HEK293 (cell line): Measurements from ENCODE around the gene EXD3.

Experiments used
- CTCF ChIA-PET: fragments of 350-600 bp; formaldehyde crosslinking; extraction: SDS; loops from one replicate; lab custom pipeline; 2021; ENCODE audit warnings: antibody characterized with exemption; lab: Yijun Ruan, JAX
- POLR2A ChIA-PET: fragments of 300-600 bp; formaldehyde crosslinking; extraction: SDS; loops from one replicate; lab custom pipeline; 2020; ENCODE audit warnings: antibody characterized with exemption, inconsistent platforms; lab: Yijun Ruan, JAX
- H3K27ac ChIP-seq: fragments of 200-500 bp; sonication (Bioruptor generic); 2 replicates; pipeline ENCODE4 v1.5.1; 2014; ENCODE audit warnings: low read depth, low read length, control low read depth, inconsistent platforms; ENCODE audit errors: extremely low read depth
- H3K36me3 ChIP-seq, 2 experiments: fragments of 200-500 bp in 1 of 2; sonication (Bioruptor generic) in 1 of 2; 1 replicate in 1 of 2; 2 replicates in 1 of 2; pipeline ENCODE4 v1.5.1; 2014 to 2017; ENCODE audit warnings: inconsistent platforms in 2 of 2, low read length in 2 of 2; ENCODE audit not compliant: control insufficient read depth in 2 of 2, insufficient read depth in 1 of 2
- H3K4me1 ChIP-seq: fragments of 200-500 bp; sonication (Bioruptor generic); 2 replicates; pipeline ENCODE4 v1.5.1; 2014; ENCODE audit warnings: mild to moderate bottlenecking, low read length, inconsistent platforms; ENCODE audit not compliant: control insufficient read depth, insufficient read depth
- H3K4me3 ChIP-seq: 2 replicates; pipeline ENCODE4 v1.5.1; 2011; ENCODE audit warnings: low read depth, mild to moderate bottlenecking, control low read depth, low read length, moderate library complexity
- H3K9me3 ChIP-seq: fragments of 200-500 bp; sonication (Bioruptor generic); 2 replicates; pipeline ENCODE4 v1.5.1; 2014; ENCODE audit warnings: low read depth, low read length, inconsistent platforms; ENCODE audit not compliant: control insufficient read depth, insufficient read depth
- EGR2 ChIP-seq: fragments of 450-650 bp; formaldehyde crosslinking; IDR thresholded peaks from 2 replicates; pipeline ENCODE4 v1.5.1; 2016; ENCODE audit warnings: low read depth, missing biosample characterization, missing genetic modification characterization
- GLIS1 ChIP-seq: fragments of 450-650 bp; formaldehyde crosslinking; IDR thresholded peaks from 2 replicates; pipeline ENCODE4 v1.5.1; 2016; ENCODE audit warnings: missing biosample characterization, missing genetic modification characterization
- KLF9 ChIP-seq: fragments of 450-650 bp; formaldehyde crosslinking; IDR thresholded peaks from 2 replicates; pipeline ENCODE4 v1.5.1; 2016; ENCODE audit warnings: missing biosample characterization, missing genetic modification characterization, low read depth
- ZBTB48 ChIP-seq: fragments of 450-650 bp; formaldehyde crosslinking; IDR thresholded peaks from 2 replicates; pipeline ENCODE4 v1.5.1; 2016; ENCODE audit warnings: missing biosample characterization, missing genetic modification characterization
- ZFHX2 ChIP-seq: fragments of 450-650 bp; formaldehyde crosslinking; conservative IDR thresholded peaks from 2 replicates; pipeline ENCODE4 v1.5.1; 2016; ENCODE audit warnings: missing biosample characterization, missing genetic modification characterization
- ZNF157 ChIP-seq: fragments of 450-650 bp; formaldehyde crosslinking; IDR thresholded peaks from 2 replicates; pipeline ENCODE4 v1.5.1; 2016; ENCODE audit warnings: missing biosample characterization, missing genetic modification characterization
- ZNF169 ChIP-seq: fragments of 450-650 bp; formaldehyde crosslinking; IDR thresholded peaks from 2 replicates; pipeline ENCODE4 v1.5.1; 2016; ENCODE audit warnings: missing biosample characterization, missing genetic modification characterization
- ZNF175 ChIP-seq: fragments of 450-650 bp; formaldehyde crosslinking; IDR thresholded peaks from 2 replicates; pipeline ENCODE4 v1.5.1; 2016; ENCODE audit warnings: missing biosample characterization, missing genetic modification characterization
- ZNF184 ChIP-seq: fragments of 450-650 bp; IDR thresholded peaks from 2 replicates; pipeline ENCODE4 v1.5.1; 2018; ENCODE audit warnings: missing biosample characterization, mild to moderate bottlenecking, missing genetic modification characterization
- ZNF324 ChIP-seq: fragments of 450-650 bp; formaldehyde crosslinking; IDR thresholded peaks from 2 replicates; pipeline ENCODE4 v1.5.1; 2016; ENCODE audit warnings: missing biosample characterization, missing genetic modification characterization
- ZNF416 ChIP-seq: fragments of 450-650 bp; formaldehyde crosslinking; IDR thresholded peaks from 2 replicates; pipeline ENCODE4 v1.5.1; 2016; ENCODE audit warnings: missing biosample characterization, missing genetic modification characterization
- ZNF423 ChIP-seq: fragments of 450-650 bp; formaldehyde crosslinking; IDR thresholded peaks from 2 replicates; pipeline ENCODE4 v1.5.1; 2016; ENCODE audit warnings: missing biosample characterization, missing genetic modification characterization
- ZNF621 ChIP-seq: fragments of 450-650 bp; formaldehyde crosslinking; IDR thresholded peaks from 2 replicates; pipeline ENCODE4 v1.5.1; 2017; ENCODE audit warnings: missing biosample characterization, missing genetic modification characterization
- ZNF626 ChIP-seq: fragments of 450-650 bp; sonication (Bioruptor Pico); formaldehyde crosslinking; IDR thresholded peaks from 2 replicates; pipeline ENCODE4 v1.5.1; 2018; ENCODE audit warnings: missing biosample characterization, missing genetic modification characterization, inconsistent platforms
- ZNF660 ChIP-seq: fragments of 450-650 bp; IDR thresholded peaks from 2 replicates; pipeline ENCODE4 v1.5.1; 2018; ENCODE audit warnings: missing biosample characterization, mild to moderate bottlenecking, missing genetic modification characterization
- ZNF777 ChIP-seq: fragments of 450-650 bp; formaldehyde crosslinking; IDR thresholded peaks from 2 replicates; pipeline ENCODE4 v1.5.1; 2017; ENCODE audit warnings: missing biosample characterization, missing genetic modification characterization, borderline replicate concordance
- ZNF785 ChIP-seq: fragments of 450-650 bp; formaldehyde crosslinking; IDR thresholded peaks from 2 replicates; pipeline ENCODE4 v1.5.1; 2016; ENCODE audit warnings: missing biosample characterization, missing genetic modification characterization
- ZNF830 ChIP-seq: fragments of 450-650 bp; IDR thresholded peaks from 2 replicates; pipeline ENCODE4 v1.5.0; 2018; ENCODE audit warnings: missing biosample characterization, missing genetic modification characterization, low read depth, mild to moderate bottlenecking, moderate library complexity
- TF ChIP-seq, protein P1 (sequence below): fragments of 450-650 bp; formaldehyde crosslinking; IDR thresholded peaks from 2 replicates; pipeline ENCODE4 v1.5.0; 2017; ENCODE audit warnings: missing biosample characterization, missing genetic modification characterization, borderline replicate concordance
- TF ChIP-seq, protein P2 (sequence below): fragments of 450-650 bp; formaldehyde crosslinking; IDR thresholded peaks from 2 replicates; pipeline ENCODE4 v1.5.1; 2016; ENCODE audit warnings: missing biosample characterization, missing genetic modification characterization
- TF ChIP-seq, protein P3 (sequence below): fragments of 450-650 bp; formaldehyde crosslinking; IDR thresholded peaks from 2 replicates; pipeline ENCODE4 v1.5.1; 2017; ENCODE audit warnings: missing biosample characterization, missing genetic modification characterization

The EXD3 gene

DNA sequence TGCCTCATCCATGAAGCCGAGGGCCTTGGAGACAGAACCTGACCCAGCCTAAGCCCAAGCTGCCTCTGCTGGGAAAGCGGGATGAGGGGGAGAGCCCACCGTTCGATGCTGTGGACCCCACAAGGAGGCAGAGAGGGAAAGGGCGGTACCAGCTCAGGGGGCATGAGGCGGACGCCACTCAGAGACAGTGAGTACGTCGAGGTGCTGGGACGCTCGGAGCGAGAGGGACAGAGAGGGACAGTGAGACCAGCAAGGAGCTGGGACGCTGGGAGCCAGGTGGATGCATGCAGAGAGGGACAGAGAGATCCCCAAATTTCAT is 33.6 kb downstream of the EXD3 start:
- no peak overlapping the region for H3K27ac ChIP-seq
- POLR2A ChIA-PET: interaction anchor here (0.6 kb wide), 1 partner anchor 89 kb away, joined by 3 read pairs; no protein-coding TSS in a partner anchor
- peaks cover 0 to 5% of the 10 kb centered on the region in 2 experiments; a peak in 1 of 3 replicates for H3K36me3 ChIP-seq
- CTCF ChIA-PET: interaction anchor here (0.9 to 1.5 kb wide), 2 partner anchors 34 to 87 kb away, joined by 3 to 5 read pairs; partner anchors contain the start of genes EXD3, NOXA1 and NRARP
- TF ChIP-seq, protein P1, sequence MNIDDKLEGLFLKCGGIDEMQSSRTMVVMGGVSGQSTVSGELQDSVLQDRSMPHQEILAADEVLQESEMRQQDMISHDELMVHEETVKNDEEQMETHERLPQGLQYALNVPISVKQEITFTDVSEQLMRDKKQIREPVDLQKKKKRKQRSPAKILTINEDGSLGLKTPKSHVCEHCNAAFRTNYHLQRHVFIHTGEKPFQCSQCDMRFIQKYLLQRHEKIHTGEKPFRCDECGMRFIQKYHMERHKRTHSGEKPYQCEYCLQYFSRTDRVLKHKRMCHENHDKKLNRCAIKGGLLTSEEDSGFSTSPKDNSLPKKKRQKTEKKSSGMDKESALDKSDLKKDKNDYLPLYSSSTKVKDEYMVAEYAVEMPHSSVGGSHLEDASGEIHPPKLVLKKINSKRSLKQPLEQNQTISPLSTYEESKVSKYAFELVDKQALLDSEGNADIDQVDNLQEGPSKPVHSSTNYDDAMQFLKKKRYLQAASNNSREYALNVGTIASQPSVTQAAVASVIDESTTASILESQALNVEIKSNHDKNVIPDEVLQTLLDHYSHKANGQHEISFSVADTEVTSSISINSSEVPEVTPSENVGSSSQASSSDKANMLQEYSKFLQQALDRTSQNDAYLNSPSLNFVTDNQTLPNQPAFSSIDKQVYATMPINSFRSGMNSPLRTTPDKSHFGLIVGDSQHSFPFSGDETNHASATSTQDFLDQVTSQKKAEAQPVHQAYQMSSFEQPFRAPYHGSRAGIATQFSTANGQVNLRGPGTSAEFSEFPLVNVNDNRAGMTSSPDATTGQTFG (tag by site-specific recombination): no peak
- TF ChIP-seq ZNF777 (tag by site-specific recombination): no peak
- TF ChIP-seq, protein P2, sequence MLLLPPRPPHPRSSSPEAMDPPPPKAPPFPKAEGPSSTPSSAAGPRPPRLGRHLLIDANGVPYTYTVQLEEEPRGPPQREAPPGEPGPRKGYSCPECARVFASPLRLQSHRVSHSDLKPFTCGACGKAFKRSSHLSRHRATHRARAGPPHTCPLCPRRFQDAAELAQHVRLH (tag by site-specific recombination): no peak
- TF ChIP-seq ZBTB48: no peak
- no peaks in the 10 kb centered on the region for H3K9me3 ChIP-seq
- no peak overlapping the region for H3K4me3 ChIP-seq
- H3K4me1 ChIP-seq: no peaks in the 10 kb centered on the region

DNA sequence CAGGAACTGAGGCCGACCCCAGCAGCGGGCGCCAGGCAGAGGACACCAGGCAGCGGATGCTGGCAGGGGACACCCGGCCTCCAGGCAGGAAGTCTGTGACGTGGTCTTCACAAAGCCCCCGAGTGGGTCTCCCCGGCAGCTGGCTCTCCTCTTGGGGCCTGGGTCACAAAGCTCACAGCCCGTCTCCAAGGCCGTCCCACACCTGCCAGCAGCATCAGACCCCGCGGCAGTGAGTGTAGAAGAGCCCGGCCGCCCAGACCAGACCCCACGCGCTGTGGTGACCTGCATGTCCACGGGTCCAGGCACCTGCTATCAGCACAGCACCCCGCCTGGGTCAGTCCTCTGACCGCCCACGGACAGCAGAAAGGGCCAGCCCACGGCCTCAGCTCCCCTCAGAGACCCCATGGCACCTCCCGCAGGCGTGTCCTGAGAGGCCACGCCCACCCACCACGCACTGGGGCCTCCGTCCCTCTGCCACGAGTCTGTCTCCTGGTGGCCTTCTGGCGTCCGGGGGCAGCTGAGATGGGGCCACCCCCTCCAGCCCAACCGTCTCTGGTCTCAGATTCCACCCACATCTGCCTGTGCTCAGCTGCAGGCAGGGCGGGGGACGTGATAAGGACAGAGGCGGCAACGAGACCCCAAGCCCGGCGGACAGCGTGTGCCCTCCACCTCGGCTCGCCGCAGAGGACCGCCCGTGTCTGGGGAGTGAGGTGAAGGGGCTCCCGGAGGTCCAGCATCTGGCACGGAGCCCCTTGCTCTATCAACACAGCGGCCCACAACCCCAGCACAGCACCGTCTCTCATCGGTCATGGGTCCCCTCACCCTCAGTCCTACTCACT is 34.2 kb downstream of the EXD3 start:
- CTCF ChIA-PET: interaction anchor here (0.7 to 1.5 kb wide), 3 partner anchors 35 to 1592 kb away, joined by 3 to 5 read pairs (median 3); partner anchors contain the start of genes EXD3, NOXA1 and NRARP

DNA sequence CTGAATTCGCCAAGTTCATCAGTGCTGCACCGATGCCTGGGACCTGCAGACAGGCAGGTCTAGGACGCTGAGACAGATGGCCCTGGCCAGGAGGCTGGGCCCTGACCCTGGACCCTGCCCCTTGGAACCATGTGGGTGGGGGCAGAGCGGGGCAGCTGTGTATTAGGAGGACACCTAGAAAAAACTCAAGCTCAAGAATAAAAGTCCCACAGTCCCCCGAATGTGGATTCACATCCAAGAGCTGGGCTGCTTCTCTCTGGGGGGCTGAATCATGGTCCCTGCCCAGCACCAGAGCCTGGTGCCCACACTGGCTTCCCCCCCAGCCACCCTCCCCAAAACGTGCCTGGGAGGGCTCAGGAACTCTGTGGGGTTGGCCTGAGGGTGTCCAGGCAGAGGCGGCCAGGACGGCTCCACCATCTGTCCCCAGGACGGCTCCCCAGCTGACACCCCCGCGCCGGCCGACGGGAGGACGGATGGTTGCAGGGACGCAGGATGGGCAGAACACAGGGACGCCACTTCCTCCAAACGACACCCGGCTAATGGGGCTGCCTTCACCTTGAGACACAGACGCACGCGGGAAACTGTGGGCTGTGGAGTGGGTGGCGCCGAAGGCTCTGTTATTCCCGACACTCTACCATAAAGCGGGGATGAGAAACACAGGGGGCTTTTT is 34.9 kb downstream of the EXD3 start:
- CTCF ChIA-PET: interaction anchor here (0.7 to 1.5 kb wide), 2 partner anchors 35 to 1591 kb away, joined by 3 to 5 read pairs; partner anchors contain the start of genes EXD3 and NOXA1
- POLR2A ChIA-PET: no interaction called here
- no peaks in the 10 kb centered on the region for H3K4me1 ChIP-seq

More for the DNA sequence above, 34.2 kb downstream of the EXD3 start:
- H3K27ac ChIP-seq: no peak overlapping the region
- peaks cover 0 to 5% of the 10 kb centered on the region in 2 experiments; a peak in 1 of 3 replicates for H3K36me3 ChIP-seq
- H3K4me1 ChIP-seq: no peaks in the 10 kb centered on the region
- POLR2A ChIA-PET: interaction anchor here (0.6 kb wide), 1 partner anchor 88 kb away, joined by 3 read pairs; no protein-coding TSS in a partner anchor
- TF ChIP-seq ZFHX2 (tag by site-specific recombination): peak; percentile 77
- peak; percentile 74 for TF ChIP-seq EGR2 (tag by site-specific recombination)
- no peak for TF ChIP-seq GLIS1 (tag by site-specific recombination)
- TF ChIP-seq KLF9 (tag by site-specific recombination): peak; percentile 35; the same call in 1 of the 2 replicates
- H3K9me3 ChIP-seq: no peaks in the 10 kb centered on the region
- H3K4me3 ChIP-seq: no peak overlapping the region

DNA sequence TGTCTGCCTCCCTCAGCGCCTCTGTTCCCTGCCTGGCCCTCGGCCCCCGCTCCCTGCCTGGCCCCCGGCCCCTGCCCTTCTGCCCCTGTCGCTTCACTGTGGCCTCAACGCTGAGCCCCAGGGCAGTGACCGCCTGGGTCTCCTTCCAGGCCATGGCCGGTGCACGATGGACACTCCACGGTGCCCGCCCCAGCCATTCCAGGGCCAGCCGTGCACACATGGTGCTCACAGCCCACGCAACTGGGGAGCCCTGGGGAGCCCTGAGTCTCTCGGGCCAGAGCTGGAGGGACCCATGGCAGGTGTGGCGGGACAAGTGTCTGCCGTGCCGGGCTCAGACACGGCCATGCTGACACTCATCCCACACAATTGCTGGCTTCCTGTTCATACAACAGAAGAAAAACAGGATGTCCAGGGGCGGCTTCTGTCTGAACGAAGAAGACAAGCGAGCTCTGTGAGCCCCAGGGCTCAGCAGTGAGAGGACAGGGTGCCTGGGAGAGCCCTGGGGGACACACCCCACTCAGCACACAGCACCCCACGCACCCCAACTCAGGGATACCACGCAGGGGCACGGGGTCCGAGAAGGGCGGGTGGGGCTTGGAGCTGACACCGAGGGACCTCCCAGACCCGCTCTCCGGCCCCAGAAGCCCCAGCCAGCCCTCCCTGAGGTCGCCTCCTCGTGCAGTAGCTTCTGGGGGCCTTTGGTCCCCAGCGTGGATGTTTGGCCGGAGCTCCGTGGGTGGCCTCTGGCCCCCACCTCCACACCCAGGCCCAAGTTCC is 35.7 kb downstream of the EXD3 start:
- CTCF ChIA-PET: no interaction called here
- H3K4me1 ChIP-seq: no peaks in the 10 kb centered on the region
- H3K4me3 ChIP-seq: no peak overlapping the region
- peaks cover 0 to 3% of the 10 kb centered on the region in 2 experiments; a peak in 1 of 3 replicates for H3K36me3 ChIP-seq
- POLR2A ChIA-PET: interaction anchor here (0.8 kb wide), 1 partner anchor 75 kb away, joined by 3 read pairs; no protein-coding TSS in a partner anchor
- H3K9me3 ChIP-seq: no peaks in the 10 kb centered on the region
- H3K27ac ChIP-seq: no peak overlapping the region
- no peak for TF ChIP-seq ZNF169 (tag by site-specific recombination)
- TF ChIP-seq ZNF184 (tag by site-specific recombination): no peak
- no peak for TF ChIP-seq ZNF175 (tag by site-specific recombination)
- no peak for TF ChIP-seq ZNF785
- TF ChIP-seq ZNF423 (tag by site-specific recombination): no peak
- TF ChIP-seq, protein P3, sequence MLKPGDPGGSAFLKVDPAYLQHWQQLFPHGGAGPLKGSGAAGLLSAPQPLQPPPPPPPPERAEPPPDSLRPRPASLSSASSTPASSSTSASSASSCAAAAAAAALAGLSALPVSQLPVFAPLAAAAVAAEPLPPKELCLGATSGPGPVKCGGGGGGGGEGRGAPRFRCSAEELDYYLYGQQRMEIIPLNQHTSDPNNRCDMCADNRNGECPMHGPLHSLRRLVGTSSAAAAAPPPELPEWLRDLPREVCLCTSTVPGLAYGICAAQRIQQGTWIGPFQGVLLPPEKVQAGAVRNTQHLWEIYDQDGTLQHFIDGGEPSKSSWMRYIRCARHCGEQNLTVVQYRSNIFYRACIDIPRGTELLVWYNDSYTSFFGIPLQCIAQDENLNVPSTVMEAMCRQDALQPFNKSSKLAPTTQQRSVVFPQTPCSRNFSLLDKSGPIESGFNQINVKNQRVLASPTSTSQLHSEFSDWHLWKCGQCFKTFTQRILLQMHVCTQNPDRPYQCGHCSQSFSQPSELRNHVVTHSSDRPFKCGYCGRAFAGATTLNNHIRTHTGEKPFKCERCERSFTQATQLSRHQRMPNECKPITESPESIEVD: no peak
- no peak for TF ChIP-seq ZNF660
- TF ChIP-seq ZNF626 (tag by site-specific recombination): no peak
- TF ChIP-seq KLF9 (tag by site-specific recombination): no peak
- TF ChIP-seq ZNF416 (tag by site-specific recombination): no peak
- no peak for TF ChIP-seq ZNF157 (tag by site-specific recombination)
- no peak for TF ChIP-seq ZNF621 (tag by site-specific recombination)

More for the DNA sequence above, 34.9 kb downstream of the EXD3 start:
- Histone ChIP-seq H3K36me3 (peaks cover 0 to 5% of the 10 kb centered on the region in 2 experiments; a peak in 1 of 3 replicates), H3K4me3 (no peak overlapping the region), H3K27ac (no peak overlapping the region), H3K9me3 (no peaks in the 10 kb centered on the region)
- no peak for TF ChIP-seq ZNF324 (tag by site-specific recombination)
- no peak for TF ChIP-seq ZNF621 (tag by site-specific recombination)
- no peak for TF ChIP-seq ZNF830 (tag by site-specific recombination)
